K562 (cell line): ENCODE data around the gene CBLL1. TPM values are rescaled to one million over a fixed set of nuclear protein-coding genes. Genes with fewer than 3 reads are reported as not detected.

Experiments used
- ATAC-seq: fragments of 200-7000 bp; cut with Tn5 transposase; 3 replicates; pipeline ENCODE4 v1.9.1; 2020; ENCODE audit warnings: moderate library complexity
- BruUV-seq: library from RNA; stranded (reverse); fragments of 400-500 nt; replicated peaks from 2 replicates; lab custom pipeline; 2021; lab: Mats Ljungman, UMichigan
- CTCF ChIA-PET: fragments of 300-600 bp; formaldehyde crosslinking; extraction: SDS; loops from one replicate; lab custom pipeline; 2021; ENCODE audit warnings: low intra/inter-chr PET ratio; lab: Yijun Ruan, JAX
- POLR2A ChIA-PET: fragments of 300-600, 350-650 bp; sonication (Branson Sonifier 250); formaldehyde crosslinking; extraction: SDS; loops from one replicate; lab custom pipeline; 2021; ENCODE audit warnings: antibody characterized with exemption, inconsistent platforms; lab: Yijun Ruan, JAX
- DNase-seq, 4 experiments: peaks; one replicate each; pipeline versions ENCODE4 v3.0.0 to v3.0.0-alpha.2; 2011 to 2018; ENCODE audit warnings: low spot score in 3 of 4, mixed read lengths in 3 of 4; ENCODE audit errors: extremely low read depth in 1 of 4
- FAIRE-seq: peaks from 2 replicates; lab custom pipeline; 2011; peaks lifted over from hg19 to GRCh38; lab: Jason Lieb, UNC
- H2AFZ ChIP-seq: 2 replicates; pipeline ENCODE4 v1.6.0; 2011; ENCODE audit warnings: low read depth, low read length, control low read depth, inconsistent platforms
- H3K27ac ChIP-seq: fragments of 200-600 bp; 3 replicates; pipeline ENCODE4 v1.8.0; 2011; ENCODE audit warnings: low read depth, mild to moderate bottlenecking, control low read depth, inconsistent platforms, low read length, moderate library complexity, mixed read lengths; ENCODE audit errors: extremely low read depth
- H3K27me3 ChIP-seq, 2 experiments: fragments of 300-600 bp in 1 of 2; 2 replicates in 1 of 2; 3 replicates in 1 of 2; pipeline versions ENCODE4 v1.6.0 to v1.8.0; 2011; ENCODE audit warnings: inconsistent platforms in 2 of 2, low read length in 2 of 2, mild to moderate bottlenecking in 1 of 2, mixed read lengths in 1 of 2, moderate library complexity in 1 of 2; ENCODE audit not compliant: control insufficient read depth in 2 of 2, insufficient read depth in 2 of 2
- H3K36me3 ChIP-seq: fragments of 300-600 bp; 3 replicates; pipeline ENCODE4 v1.8.0; 2011; ENCODE audit warnings: mild to moderate bottlenecking, low read length, inconsistent platforms; ENCODE audit not compliant: control insufficient read depth, insufficient read depth
- H3K4me1 ChIP-seq, 2 experiments: fragments of 200-600 bp in 1 of 2; replicated peaks in 1 of 2; 2 replicates in 1 of 2; 3 replicates in 1 of 2; pipeline versions ENCODE4 v1.5.1 to v1.8.0; 2011; ENCODE audit warnings: inconsistent platforms in 2 of 2, low read length in 2 of 2, mild to moderate bottlenecking in 1 of 2, mixed read lengths in 1 of 2, moderate library complexity in 1 of 2; ENCODE audit not compliant: control insufficient read depth in 2 of 2, insufficient read depth in 2 of 2
- H3K4me2 ChIP-seq: 2 replicates; pipeline ENCODE4 v1.6.1; 2011; ENCODE audit warnings: low read length, control low read depth, inconsistent platforms, mixed read lengths; ENCODE audit not compliant: insufficient read depth
- H3K4me3 ChIP-seq: fragments of 200-600 bp; sonication (generic), shearing (Covaris generic); 2 replicates; pipeline ENCODE4 v1.5.1; 2016; ENCODE audit warnings: control low read depth, inconsistent platforms
- H3K79me2 ChIP-seq: fragments of 200-600 bp; 3 replicates; pipeline ENCODE4 v1.8.0; 2011; ENCODE audit warnings: low read length, inconsistent platforms; ENCODE audit not compliant: control insufficient read depth, insufficient read depth
- H3K9ac ChIP-seq, 2 experiments: 2 replicates each; pipeline versions ENCODE4 v1.6.0 to v1.6.1; 2011; ENCODE audit warnings: low read depth in 2 of 2, low read length in 2 of 2, control low read depth in 1 of 2, inconsistent platforms in 1 of 2, mild to moderate bottlenecking in 1 of 2, mixed read lengths in 1 of 2; ENCODE audit not compliant: insufficient read depth in 1 of 2
- H3K9me1 ChIP-seq: one replicate; pipeline ENCODE4 v1.6.0; 2011; ENCODE audit warnings: inconsistent platforms, mild to moderate bottlenecking, low read length, moderate library complexity; ENCODE audit not compliant: control insufficient read depth, insufficient read depth
- H3K9me3 ChIP-seq: replicated peaks from 2 replicates; pipeline ENCODE4 v1.5.1; 2011; ENCODE audit warnings: low read depth, low read length, inconsistent platforms; ENCODE audit not compliant: control insufficient read depth, insufficient read depth
- H4K20me1 ChIP-seq: replicated peaks from 2 replicates; pipeline ENCODE4 v1.6.1; 2011; ENCODE audit warnings: low read length, inconsistent platforms, mixed read lengths; ENCODE audit not compliant: control insufficient read depth, insufficient read depth
- CBFB ChIP-seq: sonication (generic); formaldehyde crosslinking; IDR thresholded peaks from 2 replicates; pipeline ENCODE4 v1.4.0; 2020; ENCODE audit warnings: mild to moderate bottlenecking, missing genetic modification reagents
- CC2D1A ChIP-seq: fragments of 450-650 bp; IDR thresholded peaks from 2 replicates; pipeline ENCODE4 v1.6.1; 2017; ENCODE audit warnings: mild to moderate bottlenecking
- CEBPB ChIP-seq: fragments of 450-650 bp; IDR thresholded peaks from 2 replicates; pipeline ENCODE4 v1.6.1; 2016; ENCODE audit warnings: missing genetic modification characterization, missing compliant biosample characterization
- CEBPG ChIP-seq, 3 experiments: fragments of 200-800 bp in 1 of 3; sonication (Bioruptor generic) in 1 of 3; sonication (generic) in 1 of 3; formaldehyde crosslinking in 1 of 3; IDR thresholded peaks in 2 of 3; conservative IDR thresholded peaks in 1 of 3; 2 replicates each; pipeline versions ENCODE4 v1.6.1 to v1.8.0; 2016 to 2022; ENCODE audit warnings: missing compliant biosample characterization in 2 of 3, missing genetic modification characterization in 2 of 3, mild to moderate bottlenecking in 1 of 3, missing genetic modification reagents in 1 of 3
- CREB1 ChIP-seq, 2 experiments: sonication (generic) in 1 of 2; formaldehyde crosslinking in 1 of 2; IDR thresholded peaks; 2 replicates each; pipeline versions ENCODE4 v1.6.1 to v1.8.0; 2012 to 2022; ENCODE audit warnings: inconsistent platforms in 1 of 2, mild to moderate bottlenecking in 1 of 2, missing genetic modification reagents in 1 of 2, moderate library complexity in 1 of 2
- FOXA1 ChIP-seq: fragments of 450-650 bp; IDR thresholded peaks from 2 replicates; pipeline ENCODE4 v1.6.1; 2016; ENCODE audit warnings: mild to moderate bottlenecking, borderline replicate concordance
- FOXM1 ChIP-seq, 2 experiments: fragments of 450-650 bp in 1 of 2; sonication (generic) in 1 of 2; formaldehyde crosslinking in 1 of 2; IDR thresholded peaks; 2 replicates each; pipeline versions ENCODE4 v1.6.1 to v1.9.0; 2017 to 2022; ENCODE audit warnings: low read depth in 2 of 2, mild to moderate bottlenecking in 2 of 2, missing genetic modification reagents in 1 of 2, moderate library complexity in 1 of 2
- NBN ChIP-seq: fragments of 450-650 bp; IDR thresholded peaks from 2 replicates; pipeline ENCODE4 v1.6.1; 2016; ENCODE audit warnings: low read depth, mild to moderate bottlenecking
- NR3C1 ChIP-seq: sonication (generic); formaldehyde crosslinking; IDR thresholded peaks from 2 replicates; pipeline ENCODE4 v1.8.1; 2022; ENCODE audit warnings: missing genetic modification reagents
- ZC3H11A ChIP-seq: IDR thresholded peaks from 2 replicates; pipeline ENCODE4 v1.6.1; 2012; ENCODE audit warnings: low read depth, low read length, improper control_type of control experiment
- ZFP30 ChIP-seq: fragments of 250-450 bp; sonication (Bioruptor Pico); IDR thresholded peaks from 2 replicates; pipeline ENCODE4 v1.8.0; 2022; ENCODE audit warnings: moderate library complexity, mild to moderate bottlenecking, inconsistent platforms, borderline replicate concordance
- WGBS: fragments of 100-300 bp; shearing (Covaris generic); methylation state at CpG from one replicate; pipeline ENCODE4 v1.1.6; 2016; ENCODE audit warnings: low coverage, mixed read lengths; ENCODE audit not compliant: insufficient coverage; ENCODE audit errors: missing lambda C conversion rate; 5-methylcytosine and 5-hydroxymethylcytosine counted together
- in situ Hi-C: fragments of 300-500 bp; cut with MboI; formaldehyde crosslinking; loops from 4 replicates; pipeline ENCODE4 v1.15.0; 2018; ENCODE audit warnings: inconsistent platforms, mixed read lengths
- intact Hi-C: fragments of 100-400 bp; cut with micrococcal nuclease; formaldehyde crosslinking; loops from 2 replicates; pipeline ENCODE4 v1.14.2; 2022
- polyA plus RNA-seq, 8 experiments: library from polyadenylated mRNA; depleted of rRNA in 4 of 8; stranded (reverse) in 5 of 8; unstranded in 3 of 8; fragments of >200 nt; fragmentation: Nextera tagmentation in 2 of 8; fragmentation: Illumina TruSeq in 1 of 8; extraction: Ambion mirVana in 2 of 8; extraction: Trizol in 1 of 8; gene quantifications; 2 replicates each; pipeline versions ENCODE4 v1.2.1 to v1.2.3, GENCODE V29; 2011 to 2014; ENCODE audit warnings: inconsistent platforms in 1 of 8, missing spikeins in 1 of 8
- total RNA-seq, 7 experiments: library from RNA; depleted of rRNA in 6 of 7; stranded (reverse); fragments of >200 nt in 6 of 7; fragmentation: Illumina TruSeq in 2 of 7; extraction: Trizol in 2 of 7; gene quantifications; 2 replicates each; pipeline versions ENCODE4 v1.2.1 to v1.2.3, GENCODE V29; 2011 to 2021; ENCODE audit warnings: low replicate concordance in 1 of 7
- TF ChIP-seq, protein P1 (sequence below): sonication (generic); formaldehyde crosslinking; IDR thresholded peaks from 2 replicates; pipeline ENCODE4 v1.4.0; 2020; ENCODE audit warnings: mild to moderate bottlenecking, missing genetic modification reagents

Gene CBLL1
- total and polyA plus RNA-seq, 9 of the 15 experiments (the other 6 are each of a cell fraction or from before 2014, with no cell fraction given), result 14.7 to 67.9 (median 35.4) TPM

DNA sequence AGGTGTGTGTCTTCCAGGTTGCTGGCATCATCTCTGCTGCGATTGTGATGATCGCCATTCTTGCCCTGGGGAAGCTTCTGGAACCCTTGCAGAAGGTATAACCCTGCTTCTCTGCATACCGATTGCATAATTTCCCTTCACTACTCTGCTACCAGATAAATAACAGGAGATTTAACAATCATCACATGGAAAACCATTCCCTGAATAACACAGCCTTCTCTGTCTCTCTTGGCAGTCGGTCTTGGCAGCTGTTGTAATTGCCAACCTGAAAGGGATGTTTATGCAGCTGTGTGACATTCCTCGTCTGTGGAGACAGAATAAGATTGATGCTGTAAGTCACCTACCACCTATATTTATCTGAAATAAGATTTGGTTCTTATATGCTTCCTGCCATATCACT lies 49.6 kb upstream of the CBLL1 start:
- no peaks in the 10 kb centered on the region; a peak in 2 of 5 replicates for H3K4me1 ChIP-seq
- intact Hi-C loops, result no loop called here
- TF ChIP-seq CC2D1A, result no peak
- no peak for TF ChIP-seq CEBPG (CRISPR knock-in tag; IDR thresholded peaks at IDR 0.05)
- peak in 1 of 2 experiments; percentile 41; a peak in 1 of 4 replicates for TF ChIP-seq CEBPG (tag; conservative IDR thresholded peaks at IDR 0.05 in 1 of 2, IDR thresholded peaks at IDR 0.05 in 1 of 2)
- TF ChIP-seq CEBPB (tag), result peak; percentile 50; the same call in 1 of the 2 replicates
- TF ChIP-seq, all 486 proteins: peak for 2
- in situ Hi-C loops, result no loop called here
- ATAC-seq (no peak), DNase-seq (no peak), FAIRE-seq (no peak)
- BruUV-seq, result no TSS peak
- WGBS, result 3% methylated on average over 5 of the region's 5 CpGs
- Histone ChIP-seq H2AFZ (no peak overlapping the region), H3K9ac (no peak overlapping the region), H3K79me2 (no peaks in the 10 kb centered on the region), H4K20me1 (no peaks in the 10 kb centered on the region), H3K27me3 (peaks cover 19 to 29% of the 10 kb centered on the region in 2 experiments; a peak in 4 of 5 replicates), H3K9me1 (no peaks in the 10 kb centered on the region), H3K4me2 (no peak overlapping the region), H3K4me3 (no peak overlapping the region), H3K9me3 (no peaks in the 10 kb centered on the region), H3K27ac (no peak overlapping the region), H3K36me3 (no peaks in the 10 kb centered on the region)
- ChIA-PET POLR2A (interaction anchor here (0.7 to 1.3 kb wide), 4 partner anchors 13 to 202 kb away, joined by 3 to 4 read pairs (median 3); no protein-coding TSS in a partner anchor), CTCF (no interaction called here)

DNA sequence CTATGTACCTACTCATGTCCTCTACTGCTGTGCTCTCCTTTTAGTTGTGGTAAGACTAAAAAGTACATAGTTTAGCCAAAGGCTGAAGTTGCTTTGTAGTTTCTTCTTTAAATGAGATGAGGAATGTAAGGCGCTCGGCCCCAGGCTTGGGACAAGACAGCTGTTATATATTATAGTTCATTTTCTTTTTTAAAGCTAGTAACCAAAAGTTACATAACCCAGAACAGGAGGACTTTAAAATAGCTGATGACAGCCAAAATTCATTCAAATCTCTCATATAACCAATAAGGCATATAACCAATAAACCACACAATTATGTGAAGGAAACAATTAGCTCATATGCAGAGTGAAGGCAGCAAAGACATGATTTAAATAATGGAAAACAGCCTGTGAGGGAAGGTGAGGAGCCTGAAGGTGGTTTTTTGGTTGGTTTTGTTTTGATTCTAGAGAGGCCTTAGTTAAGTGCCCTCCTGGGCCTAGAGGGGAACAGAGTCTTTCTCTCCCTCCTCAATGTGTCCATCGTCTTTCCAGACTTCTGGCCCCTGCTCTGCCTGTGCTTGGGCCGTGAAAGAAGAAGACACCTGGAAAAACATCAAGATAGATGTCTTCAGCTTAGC lies 47.5 kb upstream of the CBLL1 start:
- Histone ChIP-seq H2AFZ (no peak overlapping the region), H3K36me3 (no peaks in the 10 kb centered on the region), H3K27ac (no peak overlapping the region), H3K79me2 (no peaks in the 10 kb centered on the region), H3K4me2 (no peak overlapping the region), H3K9me1 (no peaks in the 10 kb centered on the region), H4K20me1 (no peaks in the 10 kb centered on the region), H3K9ac (no peak overlapping the region), H3K9me3 (no peaks in the 10 kb centered on the region), H3K4me3 (no peak overlapping the region), H3K4me1 (no peaks in the 10 kb centered on the region), H3K27me3 (peaks cover 23 to 29% of the 10 kb centered on the region in 2 experiments; a peak in 4 of 5 replicates)
- intact Hi-C loops, result no loop called here
- WGBS, result 12% methylated on average over 4 of the region's 4 CpGs
- in situ Hi-C loops, result no loop called here
- BruUV-seq, result no TSS peak
- ATAC-seq, result no peak
- FAIRE-seq, result no peak
- CTCF ChIA-PET, result no interaction called here
- no peak for DNase-seq
- POLR2A ChIA-PET, result interaction anchor here (1.0 to 2.7 kb wide), 5 partner anchors 9 to 182 kb away, joined by 3 to 8 read pairs (median 5); no protein-coding TSS in a partner anchor
- TF ChIP-seq, protein P1, sequence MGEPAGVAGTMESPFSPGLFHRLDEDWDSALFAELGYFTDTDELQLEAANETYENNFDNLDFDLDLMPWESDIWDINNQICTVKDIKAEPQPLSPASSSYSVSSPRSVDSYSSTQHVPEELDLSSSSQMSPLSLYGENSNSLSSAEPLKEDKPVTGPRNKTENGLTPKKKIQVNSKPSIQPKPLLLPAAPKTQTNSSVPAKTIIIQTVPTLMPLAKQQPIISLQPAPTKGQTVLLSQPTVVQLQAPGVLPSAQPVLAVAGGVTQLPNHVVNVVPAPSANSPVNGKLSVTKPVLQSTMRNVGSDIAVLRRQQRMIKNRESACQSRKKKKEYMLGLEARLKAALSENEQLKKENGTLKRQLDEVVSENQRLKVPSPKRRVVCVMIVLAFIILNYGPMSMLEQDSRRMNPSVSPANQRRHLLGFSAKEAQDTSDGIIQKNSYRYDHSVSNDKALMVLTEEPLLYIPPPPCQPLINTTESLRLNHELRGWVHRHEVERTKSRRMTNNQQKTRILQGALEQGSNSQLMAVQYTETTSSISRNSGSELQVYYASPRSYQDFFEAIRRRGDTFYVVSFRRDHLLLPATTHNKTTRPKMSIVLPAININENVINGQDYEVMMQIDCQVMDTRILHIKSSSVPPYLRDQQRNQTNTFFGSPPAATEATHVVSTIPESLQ (CRISPR knock-in tag), result no peak
- no peak for TF ChIP-seq NR3C1 (CRISPR knock-in tag)
- no peak for TF ChIP-seq ZFP30
- no peak for TF ChIP-seq NBN
- no peak for TF ChIP-seq ZC3H11A
- TF ChIP-seq FOXM1 (IDR thresholded peaks at IDR 0.05; ENCODE audit: low read depth), result no peak
- TF ChIP-seq FOXM1 (CRISPR knock-in tag; IDR thresholded peaks at IDR 0.05; ENCODE audit: low read depth), result no peak
- no peak for TF ChIP-seq FOXA1
- no peak for TF ChIP-seq CBFB
- no peak for TF ChIP-seq CREB1 (IDR thresholded peaks at IDR 0.05)
- TF ChIP-seq CREB1 (CRISPR knock-in tag; IDR thresholded peaks at IDR 0.05), result no peak
